Measurements from ENCODE around the gene ANKS1B.

The ANKS1B gene

DNA sequence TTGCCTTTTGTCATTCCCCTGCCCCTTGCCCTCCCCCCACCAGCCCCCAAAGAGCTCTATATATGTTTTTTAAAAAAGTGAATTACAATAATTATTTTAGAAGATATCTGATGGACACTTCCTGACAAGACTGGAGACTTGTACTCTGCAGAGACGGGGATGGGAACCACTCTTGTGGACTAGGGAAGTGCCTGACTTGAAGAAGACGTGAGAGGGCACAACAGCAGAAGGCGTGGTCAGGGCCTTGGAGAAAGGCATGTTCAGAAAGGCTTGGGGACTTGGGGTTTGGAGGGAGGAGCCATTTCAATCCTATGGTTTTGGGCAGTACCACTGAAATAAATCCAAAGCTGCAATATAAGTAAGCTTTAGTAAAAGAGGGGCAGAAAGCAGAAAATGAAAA lies 1184.9 kb downstream of the ANKS1B start:
- no peak for DNase-seq (ENCODE audit: low read depth)
- TF ChIP-seq, protein P1, sequence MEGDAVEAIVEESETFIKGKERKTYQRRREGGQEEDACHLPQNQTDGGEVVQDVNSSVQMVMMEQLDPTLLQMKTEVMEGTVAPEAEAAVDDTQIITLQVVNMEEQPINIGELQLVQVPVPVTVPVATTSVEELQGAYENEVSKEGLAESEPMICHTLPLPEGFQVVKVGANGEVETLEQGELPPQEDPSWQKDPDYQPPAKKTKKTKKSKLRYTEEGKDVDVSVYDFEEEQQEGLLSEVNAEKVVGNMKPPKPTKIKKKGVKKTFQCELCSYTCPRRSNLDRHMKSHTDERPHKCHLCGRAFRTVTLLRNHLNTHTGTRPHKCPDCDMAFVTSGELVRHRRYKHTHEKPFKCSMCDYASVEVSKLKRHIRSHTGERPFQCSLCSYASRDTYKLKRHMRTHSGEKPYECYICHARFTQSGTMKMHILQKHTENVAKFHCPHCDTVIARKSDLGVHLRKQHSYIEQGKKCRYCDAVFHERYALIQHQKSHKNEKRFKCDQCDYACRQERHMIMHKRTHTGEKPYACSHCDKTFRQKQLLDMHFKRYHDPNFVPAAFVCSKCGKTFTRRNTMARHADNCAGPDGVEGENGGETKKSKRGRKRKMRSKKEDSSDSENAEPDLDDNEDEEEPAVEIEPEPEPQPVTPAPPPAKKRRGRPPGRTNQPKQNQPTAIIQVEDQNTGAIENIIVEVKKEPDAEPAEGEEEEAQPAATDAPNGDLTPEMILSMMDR (IDR thresholded peaks at IDR 0.05; ENCODE audit: control insufficient read depth, extremely low read depth, insufficient read depth), result no peak
- H3K4me3 ChIP-seq (ENCODE audit: low read depth, low read length), result no peak overlapping the region

DNA sequence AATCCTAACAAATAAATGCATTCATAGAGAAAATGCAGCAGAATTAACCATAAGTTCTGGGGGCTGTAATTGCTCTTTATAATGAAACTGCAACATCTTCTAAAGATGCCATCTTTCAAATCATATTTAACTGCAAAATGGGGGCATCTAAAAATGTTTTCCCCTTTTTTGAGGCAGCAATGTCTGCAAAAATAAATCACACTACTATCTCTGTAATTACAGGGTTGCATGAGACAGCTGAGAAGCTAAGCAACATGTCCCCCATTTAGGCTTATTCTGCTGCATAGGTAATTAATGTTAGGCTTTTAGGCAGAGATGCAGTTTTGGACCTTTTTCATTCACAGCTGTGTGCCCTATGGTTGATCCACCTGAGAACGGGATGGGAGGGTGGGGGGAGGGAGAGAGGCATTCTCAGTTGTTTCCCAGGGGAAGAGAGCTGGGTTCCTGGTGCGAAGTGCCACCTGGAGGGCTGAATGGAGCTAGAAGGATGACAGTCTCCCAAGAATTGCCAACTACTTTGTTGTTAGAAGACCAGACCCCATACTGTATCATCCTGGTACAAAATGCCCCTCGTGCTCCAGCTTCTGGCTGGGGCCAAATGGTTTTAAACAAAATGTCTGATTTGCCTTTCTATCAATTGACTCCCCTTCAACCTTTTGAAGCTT lies 1185.5 kb downstream of the ANKS1B start:
- no peak overlapping the region for H3K4me3 ChIP-seq (ENCODE audit: low read depth, low read length)
- TF ChIP-seq, protein P1 (IDR thresholded peaks at IDR 0.05; ENCODE audit: control insufficient read depth, extremely low read depth, insufficient read depth), result no peak
- DNase-seq (ENCODE audit: low read depth), result no peak

DNA sequence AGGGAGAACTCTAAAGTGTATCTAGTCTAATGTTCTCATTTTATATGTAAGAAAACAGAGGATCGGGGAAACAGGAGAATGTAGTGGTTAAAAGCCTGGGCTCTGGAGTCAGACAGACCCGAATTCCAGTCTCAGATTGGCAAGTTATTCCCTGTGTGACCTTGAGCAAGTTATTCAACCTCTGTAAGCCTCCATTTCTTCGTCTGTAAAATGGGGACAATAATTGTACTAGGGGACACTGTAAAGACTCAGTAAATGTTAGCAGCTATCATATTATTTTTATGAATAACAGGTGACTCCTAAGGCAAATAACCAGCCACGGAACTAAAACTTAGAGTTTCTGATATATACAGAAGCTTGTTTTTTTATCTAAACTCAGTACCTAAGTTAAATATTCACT lies 1187.5 kb downstream of the ANKS1B start:
- no peak overlapping the region for H3K4me3 ChIP-seq (ENCODE audit: low read depth, low read length)
- no peak for DNase-seq (ENCODE audit: low read depth)
- TF ChIP-seq, protein P1 (IDR thresholded peaks at IDR 0.05; ENCODE audit: control insufficient read depth, extremely low read depth, insufficient read depth), result no peak

- no peak overlapping the region for H3K4me3 ChIP-seq (ENCODE audit: low read depth, low read length)
- TF ChIP-seq, protein P1 (IDR thresholded peaks at IDR 0.05; ENCODE audit: control insufficient read depth, extremely low read depth, insufficient read depth), result no peak
- no peak for DNase-seq (ENCODE audit: low read depth)
Observed at GRCh38 chr12:98796745-98797144, 1188.0 kb downstream of the ANKS1B start.

GRCh38 chr12:98793121-98793520 lies 1191.6 kb downstream of the ANKS1B start:
- no peak for DNase-seq (ENCODE audit: low read depth)
- TF ChIP-seq, protein P1 (IDR thresholded peaks at IDR 0.05; ENCODE audit: control insufficient read depth, extremely low read depth, insufficient read depth), result no peak
- no peak overlapping the region for H3K4me3 ChIP-seq (ENCODE audit: low read depth, low read length)

GRCh38 chr12:98791406-98791805 lies 1193.3 kb downstream of the ANKS1B start:
- DNase-seq (ENCODE audit: low read depth), result no peak
- H3K4me3 ChIP-seq (ENCODE audit: low read depth, low read length), result no peak overlapping the region
- TF ChIP-seq, protein P1 (IDR thresholded peaks at IDR 0.05; ENCODE audit: control insufficient read depth, extremely low read depth, insufficient read depth), result no peak

DNA sequence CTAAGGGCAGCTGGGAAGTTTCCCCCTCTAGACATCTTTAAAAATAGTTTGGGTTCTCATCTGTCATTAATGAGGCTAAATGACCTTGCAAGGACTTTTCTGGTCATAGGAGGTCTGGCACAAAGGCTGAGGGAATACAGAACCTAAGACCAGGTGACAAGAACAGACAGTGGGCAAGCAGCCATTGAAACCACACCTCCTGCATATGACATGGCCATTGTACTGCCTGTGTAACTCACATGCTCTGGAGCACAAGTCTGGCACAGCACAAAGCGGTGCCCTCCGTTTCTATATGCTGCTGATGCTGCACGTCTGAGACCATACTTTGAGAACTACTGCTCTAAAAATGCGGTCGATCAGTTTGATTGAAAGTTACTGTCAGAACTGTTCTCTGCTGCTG lies 1196.3 kb downstream of the ANKS1B start:
- no peak overlapping the region for H3K4me3 ChIP-seq (ENCODE audit: low read depth, low read length)
- TF ChIP-seq, protein P1 (IDR thresholded peaks at IDR 0.05; ENCODE audit: control insufficient read depth, extremely low read depth, insufficient read depth), result no peak
- no peak for DNase-seq (ENCODE audit: low read depth)
